ENCODE results near the gene ACP2.

DNA sequence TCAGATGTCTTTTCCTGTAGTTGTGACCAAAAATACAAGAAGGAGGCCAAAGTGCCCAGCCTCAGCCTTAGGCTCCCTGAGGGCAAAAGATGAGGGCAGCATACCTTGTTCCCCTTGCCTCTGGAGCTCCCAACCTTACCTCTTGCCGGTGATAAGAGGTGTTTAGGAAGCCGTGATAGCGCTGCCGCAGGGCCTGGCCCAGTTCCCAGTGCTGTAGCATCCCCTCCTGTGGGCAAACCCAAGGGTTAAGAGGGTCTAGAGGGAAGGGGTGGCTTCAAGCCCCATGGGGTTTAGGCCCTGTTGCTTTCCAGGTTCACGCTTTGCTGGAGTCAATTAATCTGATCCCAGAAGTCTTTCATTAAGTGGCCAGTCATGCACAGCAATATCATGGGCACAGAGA lies 1.1 kb downstream of the ACP2 start:
- TF ChIP-seq ZNF384 (IDR thresholded peaks at IDR 0.05; ENCODE audit: low read depth, low read length) = no peak
- no peak for TF ChIP-seq ZNF274 (IDR thresholded peaks at IDR 0.05; ENCODE audit: borderline replicate concordance, low read depth, low read length)

Data from K562 (cell line).